HG03095 (cell line): ENCODE measurements around the gene MARK1.
A peak's percentile ranks its signal among the peaks of the same experiment; 100 is the strongest.

Experiments
- ATAC-seq: cut with Tn5 transposase; IDR thresholded peaks from one replicate; pipeline ENCODE4 v1.9.1; 2021; ENCODE audit warnings: moderate library complexity; ENCODE audit not compliant: unreplicated experiment

Gene MARK1

GRCh38 chr1:220708936-220709801 lies 181.2 kb downstream of the MARK1 start:
- no peak for ATAC-seq

DNA sequence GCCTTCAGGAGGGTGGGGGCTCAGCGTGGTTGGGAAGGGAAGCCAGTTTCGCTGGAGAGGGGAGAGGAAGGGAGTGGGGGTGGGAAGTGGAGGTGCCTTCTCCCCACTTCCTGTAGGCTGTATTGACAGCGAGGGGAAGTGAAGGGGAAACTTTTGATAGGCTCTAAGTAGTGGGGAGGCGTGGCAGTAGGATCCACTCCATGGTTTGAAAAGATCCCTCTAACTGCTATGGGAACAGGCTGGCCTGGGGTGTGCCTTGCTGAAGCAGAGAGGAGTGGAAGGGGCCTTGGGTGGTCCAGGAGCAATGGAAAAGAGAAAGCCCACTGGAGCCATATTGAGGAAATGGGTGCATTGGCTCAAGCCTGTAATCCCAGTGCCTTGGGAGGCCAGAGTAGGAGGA lies 182.4 kb downstream of the MARK1 start:
- no peak for ATAC-seq

DNA sequence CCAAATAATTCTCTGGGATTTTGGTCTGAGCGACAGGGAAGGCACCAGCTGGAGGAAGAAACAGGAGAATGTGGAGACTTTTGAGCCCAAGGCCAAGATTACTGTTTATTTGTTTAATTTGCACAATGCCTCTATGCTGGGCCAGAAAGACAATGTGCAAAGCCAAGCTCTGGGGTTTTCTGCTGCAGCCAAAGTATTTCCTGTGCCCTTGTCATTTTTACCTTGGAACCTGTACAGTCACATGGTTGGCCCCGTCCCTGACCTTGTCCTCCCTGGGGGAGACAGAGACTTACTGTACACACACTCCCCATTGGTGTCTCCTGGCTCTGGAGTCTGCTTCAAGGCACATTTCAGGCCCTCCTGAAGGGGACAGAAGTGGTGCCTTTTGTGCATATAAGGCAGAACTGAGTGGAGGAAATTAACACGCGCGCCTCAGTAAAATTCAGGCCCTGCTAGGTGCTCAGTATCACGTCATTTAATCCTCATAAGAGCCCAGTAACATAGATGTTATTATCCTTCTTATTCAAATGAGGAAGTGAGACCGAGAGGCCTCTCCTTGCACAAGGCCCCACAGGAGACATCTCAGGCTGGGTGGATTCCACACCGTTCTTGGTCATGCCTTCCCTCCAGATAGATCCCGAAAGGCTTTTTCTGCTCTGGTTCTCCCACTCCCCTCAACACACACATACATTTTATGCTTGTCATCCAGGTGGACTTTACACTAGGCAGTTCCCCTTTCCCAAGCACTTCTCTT lies 183.3 kb downstream of the MARK1 start:
- ATAC-seq: peak; percentile 83
